ENCODE results near the gene OR52A5. TPM values are rescaled to one million over a fixed set of nuclear protein-coding genes. Genes with fewer than 3 reads are reported as not detected.

The OR52A5 gene
- total and polyA plus RNA-seq, 2 experiments from 2014 or later: 0.11 to 0.24 TPM

- Histone ChIP-seq H3K27ac (ENCODE audit: low read depth) (no peak overlapping the region), H3F3A (replicated peaks; ENCODE audit: low read depth) (no peaks in the 10 kb centered on the region), H3K4me1 (ENCODE audit: insufficient read depth) (no peaks in the 10 kb centered on the region), H4K20me1 (replicated peaks; ENCODE audit: insufficient read depth) (no peaks in the 10 kb centered on the region), H2AFZ (no peak overlapping the region), H3K79me2 (replicated peaks; ENCODE audit: insufficient read depth) (no peaks in the 10 kb centered on the region), H3K27me3 (ENCODE audit: insufficient read depth) (no peaks in the 10 kb centered on the region), H3K4me3 (no peak overlapping the region), H3K4me2 (no peak overlapping the region), H3K9me2 (ENCODE audit: insufficient read depth) (no peaks in the 10 kb centered on the region), H3K36me3 (ENCODE audit: insufficient read depth) (no peaks in the 10 kb centered on the region)
- H3K4me3 Mint-ChIP-seq: no peak overlapping the region
- no peak overlapping the region for H3K27ac Mint-ChIP-seq
- H3K36me3 Mint-ChIP-seq (ENCODE audit: low read depth): no peaks in the 10 kb centered on the region; the same call in 2 of the 3 replicates
- no peaks in the 10 kb centered on the region for H3K27me3 Mint-ChIP-seq (ENCODE audit: insufficient read depth, low read depth, poor library complexity)
- TF ChIP-seq STAT1 (IDR thresholded peaks at IDR 0.05; ENCODE audit: unreplicated experiment): no peak
- no peak for TF ChIP-seq NANOG (IDR thresholded peaks at IDR 0.05; ENCODE audit: borderline replicate concordance)
- TF ChIP-seq REST (IDR thresholded peaks at IDR 0.05; ENCODE audit: unreplicated experiment): no peak
- TF ChIP-seq EZH2phosphoT487 (IDR thresholded peaks at IDR 0.05; ENCODE audit: unreplicated experiment): no peak
- TF ChIP-seq CREB1 (CRISPR knock-in tag; IDR thresholded peaks at IDR 0.05; ENCODE audit: low read depth): no peak
- DNase-seq (ENCODE audit: low spot score) (no peak), ATAC-seq (no peak)
- no peaks in the 10 kb centered on the region for H3K4me1 Mint-ChIP-seq
- H3K9me3 Mint-ChIP-seq: no peaks in the 10 kb centered on the region
These were observed 20.6 kb downstream of the OR52A5 start for GRCh38 chr11:5117588-5117987.

GRCh38 chr11:5115339-5115738 is 22.8 kb downstream of the OR52A5 start:
- Histone ChIP-seq H3F3A (replicated peaks; ENCODE audit: low read depth) (no peaks in the 10 kb centered on the region), H3K4me1 (ENCODE audit: insufficient read depth) (no peaks in the 10 kb centered on the region), H3K79me2 (replicated peaks; ENCODE audit: insufficient read depth) (no peaks in the 10 kb centered on the region), H3K9me2 (ENCODE audit: insufficient read depth) (no peaks in the 10 kb centered on the region), H3K27ac (ENCODE audit: low read depth) (no peak overlapping the region), H2AFZ (no peak overlapping the region), H3K4me3 (no peak overlapping the region), H3K4me2 (no peak overlapping the region), H3K36me3 (ENCODE audit: insufficient read depth) (no peaks in the 10 kb centered on the region), H3K27me3 (ENCODE audit: insufficient read depth) (no peaks in the 10 kb centered on the region), H4K20me1 (replicated peaks; ENCODE audit: insufficient read depth) (no peaks in the 10 kb centered on the region)
- ATAC-seq (no peak), DNase-seq (ENCODE audit: low spot score) (no peak)
- no peaks in the 10 kb centered on the region for H3K9me3 Mint-ChIP-seq
- no peak overlapping the region for H3K27ac Mint-ChIP-seq
- no peak overlapping the region for H3K4me3 Mint-ChIP-seq
- no peaks in the 10 kb centered on the region for H3K4me1 Mint-ChIP-seq
- H3K36me3 Mint-ChIP-seq (ENCODE audit: low read depth): no peaks in the 10 kb centered on the region; the same call in 2 of the 3 replicates
- no peaks in the 10 kb centered on the region for H3K27me3 Mint-ChIP-seq (ENCODE audit: insufficient read depth, low read depth, poor library complexity)
- TF ChIP-seq REST (IDR thresholded peaks at IDR 0.05; ENCODE audit: unreplicated experiment) (no peak), ZNF462 (CRISPR knock-in tag; IDR thresholded peaks at IDR 0.05) (no peak)

Measured in GM23338 (cell line).